ENCODE results near the gene LACTBL1.

LACTBL1 gene

DNA sequence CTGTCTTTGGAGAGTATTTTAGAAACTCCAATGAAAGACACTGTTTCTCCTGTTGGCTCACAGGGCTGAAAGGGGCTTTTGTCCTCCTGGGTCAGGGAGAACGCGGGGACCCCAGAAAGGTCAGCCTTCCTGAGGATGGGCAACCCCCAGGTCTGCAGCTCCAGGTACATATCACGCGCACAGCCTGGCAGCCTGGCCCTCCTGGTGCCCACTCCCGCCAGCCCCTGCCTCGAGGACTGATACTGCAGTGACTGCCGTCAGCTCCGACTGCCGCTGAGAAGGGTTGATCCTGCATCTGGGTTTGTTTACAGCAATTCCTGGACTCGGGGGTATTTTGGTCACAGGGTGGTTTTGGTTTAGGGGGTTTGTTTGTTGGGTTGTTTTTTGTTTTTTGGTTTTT lies 58.5 kb downstream of the LACTBL1 start:
- H3K27ac ChIP-seq = no peak overlapping the region

DNA sequence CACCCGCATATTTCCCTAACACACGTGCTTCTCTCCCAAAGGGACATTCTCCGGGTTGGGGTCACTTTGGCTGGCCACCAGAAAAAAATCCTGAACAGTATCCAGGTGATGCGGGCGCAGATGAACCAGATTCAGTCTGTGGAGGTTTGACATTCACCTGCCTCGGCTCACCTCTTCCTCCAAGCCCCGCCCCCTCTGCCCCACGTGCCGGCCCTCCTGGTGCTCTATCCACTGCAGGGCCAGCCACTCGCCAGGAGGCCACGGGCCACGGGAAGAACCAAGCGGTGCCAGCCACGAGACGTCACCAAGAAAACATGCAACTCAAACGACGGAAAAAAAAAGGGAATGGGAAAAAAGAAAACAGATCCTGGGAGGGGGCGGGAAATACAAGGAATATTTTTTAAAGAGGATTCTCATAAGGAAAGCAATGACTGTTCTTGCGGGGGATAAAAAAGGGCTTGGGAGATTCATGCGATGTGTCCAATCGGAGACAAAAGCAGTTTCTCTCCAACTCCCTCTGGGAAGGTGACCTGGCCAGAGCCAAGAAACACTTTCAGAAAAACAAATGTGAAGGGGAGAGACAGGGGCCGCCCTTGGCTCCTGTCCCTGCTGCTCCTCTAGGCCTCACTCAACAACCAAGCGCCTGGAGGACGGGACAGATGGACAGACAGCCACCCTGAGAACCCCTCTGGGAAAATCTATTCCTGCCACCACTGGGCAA lies 59.1 kb downstream of the LACTBL1 start:
- no peak overlapping the region for H3K27ac ChIP-seq
- TF ChIP-seq ZFX (IDR thresholded peaks at IDR 0.05; ENCODE audit: borderline replicate concordance) = no peak
- TF ChIP-seq, protein P1, sequence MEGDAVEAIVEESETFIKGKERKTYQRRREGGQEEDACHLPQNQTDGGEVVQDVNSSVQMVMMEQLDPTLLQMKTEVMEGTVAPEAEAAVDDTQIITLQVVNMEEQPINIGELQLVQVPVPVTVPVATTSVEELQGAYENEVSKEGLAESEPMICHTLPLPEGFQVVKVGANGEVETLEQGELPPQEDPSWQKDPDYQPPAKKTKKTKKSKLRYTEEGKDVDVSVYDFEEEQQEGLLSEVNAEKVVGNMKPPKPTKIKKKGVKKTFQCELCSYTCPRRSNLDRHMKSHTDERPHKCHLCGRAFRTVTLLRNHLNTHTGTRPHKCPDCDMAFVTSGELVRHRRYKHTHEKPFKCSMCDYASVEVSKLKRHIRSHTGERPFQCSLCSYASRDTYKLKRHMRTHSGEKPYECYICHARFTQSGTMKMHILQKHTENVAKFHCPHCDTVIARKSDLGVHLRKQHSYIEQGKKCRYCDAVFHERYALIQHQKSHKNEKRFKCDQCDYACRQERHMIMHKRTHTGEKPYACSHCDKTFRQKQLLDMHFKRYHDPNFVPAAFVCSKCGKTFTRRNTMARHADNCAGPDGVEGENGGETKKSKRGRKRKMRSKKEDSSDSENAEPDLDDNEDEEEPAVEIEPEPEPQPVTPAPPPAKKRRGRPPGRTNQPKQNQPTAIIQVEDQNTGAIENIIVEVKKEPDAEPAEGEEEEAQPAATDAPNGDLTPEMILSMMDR (IDR thresholded peaks at IDR 0.05) = no peak

More for the DNA sequence above, 58.5 kb downstream of the LACTBL1 start:
- TF ChIP-seq, protein P1 (IDR thresholded peaks at IDR 0.05) = no peak
- no peak for TF ChIP-seq ZFX (IDR thresholded peaks at IDR 0.05; ENCODE audit: borderline replicate concordance)

DNA sequence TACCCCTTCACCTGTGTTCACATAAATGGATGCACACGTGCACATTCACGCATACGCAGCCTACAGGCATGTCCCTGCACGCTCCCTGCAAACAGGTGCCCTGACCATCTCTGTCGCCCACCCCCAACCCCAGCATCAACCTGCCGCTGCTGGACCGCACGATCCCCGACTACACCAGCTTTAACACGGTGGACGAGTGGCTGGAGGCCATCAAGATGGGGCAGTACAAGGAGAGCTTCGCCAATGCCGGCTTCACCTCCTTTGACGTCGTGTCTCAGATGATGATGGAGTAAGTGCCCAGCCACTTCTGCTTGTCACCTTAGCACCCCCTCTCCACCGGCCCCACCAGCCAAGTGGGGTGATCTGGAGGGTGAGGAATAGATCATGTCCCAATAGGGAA lies 60.4 kb downstream of the LACTBL1 start:
- TF ChIP-seq ZFX (IDR thresholded peaks at IDR 0.05; ENCODE audit: borderline replicate concordance) = no peak
- TF ChIP-seq, protein P1 (IDR thresholded peaks at IDR 0.05) = no peak
- no peak overlapping the region for H3K27ac ChIP-seq

- H3K27ac ChIP-seq = no peak overlapping the region
- TF ChIP-seq, protein P1 (IDR thresholded peaks at IDR 0.05) = no peak
- no peak for TF ChIP-seq ZFX (IDR thresholded peaks at IDR 0.05; ENCODE audit: borderline replicate concordance)
Observed at GRCh38 chr1:22910986-22911651, 61.5 kb downstream of the LACTBL1 start.

DNA sequence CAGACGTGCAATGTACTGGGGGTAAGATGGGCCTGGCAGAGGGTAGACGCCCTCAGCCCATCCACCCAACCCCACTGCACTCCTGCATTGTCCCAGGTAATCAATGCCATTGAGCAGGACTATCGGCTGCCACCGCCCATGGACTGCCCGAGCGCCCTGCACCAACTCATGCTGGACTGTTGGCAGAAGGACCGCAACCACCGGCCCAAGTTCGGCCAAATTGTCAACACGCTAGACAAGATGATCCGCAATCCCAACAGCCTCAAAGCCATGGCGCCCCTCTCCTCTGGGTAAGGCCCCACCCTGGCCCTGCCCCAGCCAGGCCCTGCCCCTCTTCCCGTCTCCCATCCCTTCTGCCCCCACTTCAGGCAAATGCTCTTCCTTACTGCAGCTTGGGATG lies 62.4 kb downstream of the LACTBL1 start:
- no peak overlapping the region for H3K27ac ChIP-seq
- no peak for TF ChIP-seq ZFX (IDR thresholded peaks at IDR 0.05; ENCODE audit: borderline replicate concordance)
- TF ChIP-seq, protein P1 (IDR thresholded peaks at IDR 0.05) = no peak

GRCh38 chr1:22908880-22909426 lies 63.7 kb downstream of the LACTBL1 start:
- no peak overlapping the region for H3K27ac ChIP-seq
- TF ChIP-seq, protein P1 (IDR thresholded peaks at IDR 0.05) = no peak
- no peak for TF ChIP-seq ZFX (IDR thresholded peaks at IDR 0.05; ENCODE audit: borderline replicate concordance)

GRCh38 chr1:22907528-22907927 lies 65.1 kb downstream of the LACTBL1 start:
- no peak for TF ChIP-seq ZFX (IDR thresholded peaks at IDR 0.05; ENCODE audit: borderline replicate concordance)
- TF ChIP-seq, protein P1 (IDR thresholded peaks at IDR 0.05) = no peak
- no peak overlapping the region for H3K27ac ChIP-seq

All from 22Rv1 (cell line).